Left lung (tissue), 10 donors: ENCODE measurements around the gene PIGS. TPM values are rescaled to one million over a fixed set of nuclear protein-coding genes. Genes with fewer than 3 reads are reported as not detected.

Source experiments
- ATAC-seq: fragments of 200-7000 bp; cut with Tn5 transposase; one replicate; pipeline ENCODE4 v1.9.1; 2020; ENCODE audit warnings: moderate library complexity
- DNase-seq, 4 donors: peaks; one replicate each; pipeline ENCODE4 v3.0.0-alpha.2; 2013 to 2020
- H3K27ac ChIP-seq, 2 donors: fragments of 200-600 bp; sonication (generic) in 1 of 2; one replicate each; pipeline versions ENCODE4 v1.5.0 to v1.8.0; 2020 to 2021
- H3K27me3 ChIP-seq, 2 donors: fragments of 200-600 bp; sonication (generic) in 1 of 2; one replicate each; pipeline versions ENCODE4 v1.5.0 to v1.8.0; 2020 to 2021
- H3K36me3 ChIP-seq, 2 donors: fragments of 200-600 bp; sonication (generic) in 1 of 2; one replicate each; pipeline versions ENCODE4 v1.5.0 to v1.8.0; 2020 to 2021
- H3K4me1 ChIP-seq, 2 donors: fragments of 200-600 bp; one replicate each; pipeline ENCODE4 v1.8.0; 2021
- H3K4me3 ChIP-seq, 2 donors: fragments of 200-600 bp; sonication (generic) in 1 of 2; one replicate each; pipeline versions ENCODE4 v1.5.0 to v1.8.0; 2020 to 2021; ENCODE audit warnings: mild to moderate bottlenecking in 1 of 2
- H3K9me3 ChIP-seq, 2 donors: fragments of 200-600 bp; sonication (generic) in 1 of 2; one replicate each; pipeline versions ENCODE4 v1.5.0 to v1.8.0; 2020 to 2021
- intact Hi-C, 2 donors: fragments of 100-400 bp; cut with DNase I; formaldehyde crosslinking; loops; one replicate each; pipeline versions ENCODE4 v1.11.2 to v1.14.2; 2022
- polyA plus RNA-seq, 6 donors: library from polyadenylated mRNA; unstranded; fragments of 120-200 nt; gene quantifications; one replicate each; pipeline ENCODE4 v1.2.1, GENCODE V29; 2013; ENCODE audit not compliant: insufficient read length in 6 of 6
- total RNA-seq, 2 donors: library from RNA; stranded (reverse); fragmentation: NEBNext Ultra II Directional; extraction: Animal tissue kit (Norgen Biotek cat#: 25700); gene quantifications; one replicate each; pipeline ENCODE4 v1.2.1, GENCODE V29; 2021
- TF ChIP-seq, protein P1 (sequence below), 2 donors: fragments of 200-600 bp; sonication (generic) in 1 of 2; IDR thresholded peaks; one replicate each; pipeline versions ENCODE4 v1.5.0 to v1.8.0; 2021; ENCODE audit warnings: antibody characterized with exemption in 2 of 2
- donor health status: DM: no; HTN: yes; CAD: no.
- donor health status: DM: no; HTN: no; CAD: no.

Gene PIGS
- total and polyA plus RNA-seq, 8 donors = 57.9 to 66.6 (median 63.1) TPM

DNA sequence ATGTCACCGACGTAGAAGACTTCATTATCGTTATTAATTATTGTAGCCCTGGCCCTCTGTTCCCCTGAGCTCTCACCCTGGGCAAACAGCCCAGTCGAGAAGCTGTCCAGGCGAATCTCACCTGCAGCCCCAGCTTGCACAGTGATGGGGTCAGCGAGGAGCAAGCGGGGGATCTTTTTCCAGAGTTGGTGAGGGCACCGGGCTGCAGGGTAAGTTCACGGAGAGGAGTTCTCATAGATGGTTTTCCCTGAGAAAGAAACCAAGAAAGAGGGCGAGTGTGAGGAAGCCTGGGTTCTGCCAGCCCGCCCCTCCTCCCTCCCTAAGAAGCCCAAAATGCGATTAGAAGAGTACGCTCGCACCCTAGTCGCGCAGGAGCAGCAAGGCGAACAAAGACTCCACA, 27.1 kb upstream of the PIGS start:
- Histone ChIP-seq H3K4me3 (peak overlapping the region; percentile 53 to 67), H3K27me3 (no peaks in the 10 kb centered on the region), H3K27ac (peak overlapping the region; percentile 97 to 98), H3K9me3 (no peaks in the 10 kb centered on the region), H3K4me1 (peaks cover 5 to 28% of the 10 kb centered on the region in 2 donors), H3K36me3 (peaks cover 0 to under 1% of the 10 kb centered on the region in 2 donors)
- TF ChIP-seq, protein P1, sequence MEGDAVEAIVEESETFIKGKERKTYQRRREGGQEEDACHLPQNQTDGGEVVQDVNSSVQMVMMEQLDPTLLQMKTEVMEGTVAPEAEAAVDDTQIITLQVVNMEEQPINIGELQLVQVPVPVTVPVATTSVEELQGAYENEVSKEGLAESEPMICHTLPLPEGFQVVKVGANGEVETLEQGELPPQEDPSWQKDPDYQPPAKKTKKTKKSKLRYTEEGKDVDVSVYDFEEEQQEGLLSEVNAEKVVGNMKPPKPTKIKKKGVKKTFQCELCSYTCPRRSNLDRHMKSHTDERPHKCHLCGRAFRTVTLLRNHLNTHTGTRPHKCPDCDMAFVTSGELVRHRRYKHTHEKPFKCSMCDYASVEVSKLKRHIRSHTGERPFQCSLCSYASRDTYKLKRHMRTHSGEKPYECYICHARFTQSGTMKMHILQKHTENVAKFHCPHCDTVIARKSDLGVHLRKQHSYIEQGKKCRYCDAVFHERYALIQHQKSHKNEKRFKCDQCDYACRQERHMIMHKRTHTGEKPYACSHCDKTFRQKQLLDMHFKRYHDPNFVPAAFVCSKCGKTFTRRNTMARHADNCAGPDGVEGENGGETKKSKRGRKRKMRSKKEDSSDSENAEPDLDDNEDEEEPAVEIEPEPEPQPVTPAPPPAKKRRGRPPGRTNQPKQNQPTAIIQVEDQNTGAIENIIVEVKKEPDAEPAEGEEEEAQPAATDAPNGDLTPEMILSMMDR (IDR thresholded peaks at IDR 0.05) = no peak
- intact Hi-C loops = no loop called here
- ATAC-seq = no peak
- DNase-seq = no peak

DNA sequence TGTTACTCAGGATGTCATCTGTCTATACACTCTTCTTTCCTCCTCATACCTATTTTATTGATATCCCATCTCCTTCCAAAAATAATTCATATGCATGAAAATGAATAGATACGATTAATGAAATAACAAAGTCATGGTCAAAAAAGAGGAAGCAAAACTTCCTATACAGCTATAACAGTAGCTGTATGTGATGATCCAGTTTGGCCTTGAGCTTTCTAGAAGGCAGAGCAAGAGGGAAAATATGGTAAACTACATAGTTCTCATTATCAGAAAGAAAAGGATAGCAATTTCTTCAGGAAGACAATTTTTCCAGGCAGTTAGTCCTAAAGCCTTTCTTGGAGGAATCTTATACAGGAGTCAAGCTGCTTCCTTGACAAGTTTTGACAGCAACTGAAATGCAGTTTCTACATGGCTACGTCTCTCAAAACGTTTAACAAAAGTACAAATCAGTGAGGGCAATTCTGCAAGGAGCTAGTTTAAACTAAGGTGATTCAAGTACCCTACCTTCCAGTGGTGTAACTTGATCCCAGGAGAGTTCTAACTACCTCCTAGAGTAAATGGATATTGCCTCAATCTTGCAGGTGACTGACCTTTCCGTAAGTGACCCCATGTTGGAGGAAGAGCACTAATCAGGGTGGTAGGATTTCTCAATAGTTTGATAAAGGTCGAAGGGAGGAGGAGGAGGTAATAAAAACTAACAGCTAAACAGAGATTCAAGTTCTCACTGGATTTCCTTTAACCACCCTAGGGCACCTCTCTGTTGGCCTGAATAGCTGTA, 26.5 kb upstream of the PIGS start:
- peak; percentile 4 for ATAC-seq
- Histone ChIP-seq H3K9me3 (no peaks in the 10 kb centered on the region), H3K36me3 (peaks cover 0 to 6% of the 10 kb centered on the region in 2 donors), H3K4me3 (peak overlapping the region; percentile 53 to 67), H3K27me3 (no peaks in the 10 kb centered on the region), H3K4me1 (peaks cover 5 to 28% of the 10 kb centered on the region in 2 donors), H3K27ac (peak overlapping the region in 1 of 2 donors; percentile 24)
- intact Hi-C loops = no loop called here
- no peak for DNase-seq
- TF ChIP-seq, protein P1 (IDR thresholded peaks at IDR 0.05) = no peak

DNA sequence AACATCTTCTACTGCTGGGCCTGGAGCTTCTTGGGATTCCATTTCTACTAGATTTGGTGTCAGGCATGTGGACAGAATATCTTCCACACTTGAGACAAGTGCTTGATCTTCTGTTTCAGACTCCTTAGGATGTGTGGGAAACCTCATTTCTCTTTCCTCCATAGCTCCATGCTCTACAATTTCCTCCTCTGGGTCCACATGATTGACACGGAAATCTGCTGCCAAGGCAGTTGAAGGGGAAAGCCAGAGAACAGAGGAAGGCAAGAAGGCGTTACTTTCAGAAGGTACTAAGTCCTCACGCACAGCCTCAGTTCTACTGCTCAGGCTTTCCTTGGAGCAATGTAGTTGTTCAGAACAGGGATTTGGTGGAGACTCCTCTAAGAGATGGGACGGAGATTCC, 20.9 kb upstream of the PIGS start:
- no peaks in the 10 kb centered on the region for H3K9me3 ChIP-seq
- H3K27ac ChIP-seq = no peak overlapping the region
- H3K4me1 ChIP-seq = peaks cover 0 to under 1% of the 10 kb centered on the region in 2 donors
- TF ChIP-seq, protein P1 (IDR thresholded peaks at IDR 0.05) = no peak
- no peak overlapping the region for H3K4me3 ChIP-seq
- intact Hi-C loops = no loop called here
- DNase-seq (no peak), ATAC-seq (no peak)
- H3K27me3 ChIP-seq = no peaks in the 10 kb centered on the region
- peaks cover 0 to 29% of the 10 kb centered on the region in 2 donors for H3K36me3 ChIP-seq

DNA sequence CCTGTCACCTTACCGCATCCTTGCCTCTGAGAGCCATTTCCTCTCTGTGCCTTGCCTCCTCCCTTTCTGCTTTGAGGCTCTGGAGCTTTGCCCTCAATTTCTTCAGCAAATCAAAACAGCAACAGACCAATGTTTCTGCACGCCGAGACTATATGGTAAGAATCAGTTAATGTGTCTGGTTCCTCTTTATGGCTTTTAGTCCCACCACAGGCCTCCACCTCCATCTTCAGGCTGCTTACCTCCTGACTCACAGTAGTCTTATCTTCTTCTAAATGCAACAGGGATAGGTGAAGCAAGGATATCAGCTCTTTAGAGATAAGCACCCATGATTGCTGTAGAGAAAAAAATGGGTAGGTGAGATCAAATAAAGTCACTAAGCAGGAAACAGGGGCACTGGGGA, 14.5 kb upstream of the PIGS start:
- H3K9me3 ChIP-seq = no peaks in the 10 kb centered on the region
- H3K4me3 ChIP-seq = no peak overlapping the region
- intact Hi-C loops = no loop called here
- peaks cover 0 to 52% of the 10 kb centered on the region in 2 donors for H3K36me3 ChIP-seq
- TF ChIP-seq, protein P1 (IDR thresholded peaks at IDR 0.05) = no peak
- no peak for ATAC-seq
- no peak overlapping the region for H3K27ac ChIP-seq
- H3K27me3 ChIP-seq = no peaks in the 10 kb centered on the region
- no peak for DNase-seq
- H3K4me1 ChIP-seq = no peaks in the 10 kb centered on the region

DNA sequence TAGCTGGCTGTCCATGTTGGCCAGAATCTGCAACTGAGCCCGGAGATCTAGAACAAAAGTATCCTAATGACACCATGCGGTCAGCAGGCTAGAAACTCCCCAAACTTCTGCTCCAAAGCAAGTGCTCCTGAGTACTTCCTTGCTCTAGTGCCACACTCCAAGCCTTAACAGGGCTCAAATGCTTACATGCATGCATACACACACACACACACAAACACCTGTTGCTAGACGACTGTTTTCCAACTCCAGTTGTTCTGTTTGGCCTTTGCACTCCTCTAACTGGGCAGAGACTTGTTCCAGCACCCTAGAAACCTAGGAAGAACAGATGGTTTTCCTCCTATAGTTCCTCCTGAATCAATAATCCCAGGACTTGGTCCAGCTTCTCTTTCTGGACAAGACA, 13.1 kb upstream of the PIGS start:
- ATAC-seq (peak; percentile 13), DNase-seq (no peak)
- no peak overlapping the region for H3K4me3 ChIP-seq
- H3K27ac ChIP-seq = no peak overlapping the region
- peaks cover 0 to 54% of the 10 kb centered on the region in 2 donors for H3K36me3 ChIP-seq
- no peaks in the 10 kb centered on the region for H3K4me1 ChIP-seq
- H3K9me3 ChIP-seq = no peaks in the 10 kb centered on the region
- intact Hi-C loops = no loop called here
- TF ChIP-seq, protein P1 (IDR thresholded peaks at IDR 0.05) = no peak
- no peaks in the 10 kb centered on the region for H3K27me3 ChIP-seq
